Gastrocnemius medialis (tissue), 4 donors: ENCODE results near the gene TMCC2. TPM values are rescaled to one million over a fixed set of nuclear protein-coding genes. Genes with fewer than 3 reads are reported as not detected.
"Not testable (repeated sequence)": the region's sequence is repeated elsewhere in the genome, so short reads cannot be mapped to it uniquely, and the experiment has no call there.

Source experiments
- ATAC-seq, 2 donors: fragments of 150-250 bp; one replicate each; pipeline ENCODE4 v1.9.1; 2016
- DNase-seq, 2 donors: peaks; one replicate each; pipeline ENCODE4 v3.0.0-alpha.2; 2019
- H3K27ac ChIP-seq, 4 donors: fragments of 200-600 bp; sonication (generic); 1 replicate in 1 of 4; 2 replicates in 3 of 4; pipeline ENCODE4 v1.5.1; 2016 to 2018; ENCODE audit warnings: mild to moderate bottlenecking in 2 of 4, moderate library complexity in 1 of 4
- H3K27me3 ChIP-seq, 3 donors: fragments of 200-600 bp; sonication (generic) in 2 of 3; 1 replicate in 1 of 3; 2 replicates in 2 of 3; pipeline versions ENCODE4 v1.5.1 to v1.6.0; 2016 to 2019; ENCODE audit warnings: mild to moderate bottlenecking in 1 of 3, moderate library complexity in 1 of 3
- H3K36me3 ChIP-seq, 2 donors: fragments of 200-600 bp; sonication (generic) in 1 of 2; one replicate each; pipeline ENCODE4 v1.5.1; 2017 to 2018
- H3K4me1 ChIP-seq, 2 donors: fragments of 200-600 bp; sonication (generic) in 1 of 2; one replicate each; pipeline ENCODE4 v1.5.1; 2016 to 2017; ENCODE audit warnings: mild to moderate bottlenecking in 2 of 2
- H3K4me3 ChIP-seq, 4 donors: fragments of 200-600 bp; sonication (generic) in 3 of 4; 1 replicate in 1 of 4; 2 replicates in 3 of 4; pipeline ENCODE4 v1.5.1; 2016 to 2019; ENCODE audit warnings: mild to moderate bottlenecking in 2 of 4
- H3K9me3 ChIP-seq, 3 donors: fragments of 200-600 bp; sonication (generic) in 2 of 3; 1 replicate in 1 of 3; 2 replicates in 2 of 3; pipeline ENCODE4 v1.5.1; 2016 to 2019
- POLR2A ChIP-seq, 2 donors: fragments of 450-650 bp; IDR thresholded peaks; one replicate each; pipeline ENCODE4 v1.6.1; 2017; ENCODE audit warnings: antibody characterized with exemption in 2 of 2, mild to moderate bottlenecking in 2 of 2, moderate library complexity in 2 of 2
- in situ Hi-C, 4 donors: fragments of 200-750 bp; cut with MboI; loops; one replicate each; pipeline versions ENCODE4 v1.15.0 to v1.8.0; 2017; ENCODE audit warnings: low sequenced_read_pairs in 4 of 4
- intact Hi-C: fragments of 100-400 bp; cut with DNase I; formaldehyde crosslinking; loops from one replicate; pipeline ENCODE4 v1.15.1; 2023; ENCODE audit warnings: low total_unique reads
- total RNA-seq, 4 donors: library from RNA; depleted of rRNA; stranded (reverse); fragments of >200 nt; gene quantifications; one replicate each; pipeline versions ENCODE4 v1.1.0 to v1.2.3, GENCODE V29; 2016
- TF ChIP-seq, protein P1 (sequence below), 5 experiments: fragments of 450-650 bp in 3 of 5; fragments of 200-600 bp in 2 of 5; sonication (generic) in 2 of 5; IDR thresholded peaks in 4 of 5; conservative IDR thresholded peaks in 1 of 5; 1 replicate in 4 of 5; 2 replicates in 1 of 5; pipeline ENCODE4 v1.5.1; 2016 to 2019; ENCODE audit warnings: antibody characterized with exemption in 5 of 5, mild to moderate bottlenecking in 3 of 5, moderate library complexity in 3 of 5

The TMCC2 gene
- total RNA-seq, 4 donors from 2014 or later: 1.1 to 7.6 (median 5.6) TPM

DNA sequence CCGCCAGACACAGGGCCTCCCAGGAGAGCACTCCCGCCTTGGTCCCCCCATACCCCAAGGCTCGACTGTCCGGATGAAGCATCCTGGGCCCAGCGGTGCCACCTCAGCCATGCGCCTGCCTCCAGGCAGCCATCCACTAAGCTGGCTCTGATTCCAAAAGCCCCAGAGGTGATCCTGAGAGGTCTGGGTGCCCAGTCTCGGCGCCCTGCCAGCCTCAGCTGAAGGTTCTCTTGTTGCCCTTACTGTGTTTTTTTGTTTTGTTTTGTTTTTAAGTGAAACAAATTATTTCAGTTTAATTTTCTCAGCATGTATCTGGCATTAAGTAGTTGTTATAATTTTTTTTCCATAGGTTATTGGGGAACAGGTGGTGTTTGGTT lies 48.9 kb downstream of the TMCC2 start:
- H3K27ac ChIP-seq: no peak overlapping the region
- intact Hi-C loops (no loop called here), in situ Hi-C loops (loop anchor here in 2 of 4 donors (5.0 kb wide), 2 partner anchors 46 to 51 kb away; partner anchors contain the start of gene NUAK2 (in 1 of the 2))
- DNase-seq: no peak
- H3K4me3 ChIP-seq: no peak overlapping the region
- no peaks in the 10 kb centered on the region for H3K27me3 ChIP-seq
- ATAC-seq: no peak
- H3K9me3 ChIP-seq: no peaks in the 10 kb centered on the region
- peaks cover 5 to 10% of the 10 kb centered on the region in 2 donors for H3K4me1 ChIP-seq
- no peak for TF ChIP-seq POLR2A (IDR thresholded peaks at IDR 0.05)
- TF ChIP-seq, protein P1, sequence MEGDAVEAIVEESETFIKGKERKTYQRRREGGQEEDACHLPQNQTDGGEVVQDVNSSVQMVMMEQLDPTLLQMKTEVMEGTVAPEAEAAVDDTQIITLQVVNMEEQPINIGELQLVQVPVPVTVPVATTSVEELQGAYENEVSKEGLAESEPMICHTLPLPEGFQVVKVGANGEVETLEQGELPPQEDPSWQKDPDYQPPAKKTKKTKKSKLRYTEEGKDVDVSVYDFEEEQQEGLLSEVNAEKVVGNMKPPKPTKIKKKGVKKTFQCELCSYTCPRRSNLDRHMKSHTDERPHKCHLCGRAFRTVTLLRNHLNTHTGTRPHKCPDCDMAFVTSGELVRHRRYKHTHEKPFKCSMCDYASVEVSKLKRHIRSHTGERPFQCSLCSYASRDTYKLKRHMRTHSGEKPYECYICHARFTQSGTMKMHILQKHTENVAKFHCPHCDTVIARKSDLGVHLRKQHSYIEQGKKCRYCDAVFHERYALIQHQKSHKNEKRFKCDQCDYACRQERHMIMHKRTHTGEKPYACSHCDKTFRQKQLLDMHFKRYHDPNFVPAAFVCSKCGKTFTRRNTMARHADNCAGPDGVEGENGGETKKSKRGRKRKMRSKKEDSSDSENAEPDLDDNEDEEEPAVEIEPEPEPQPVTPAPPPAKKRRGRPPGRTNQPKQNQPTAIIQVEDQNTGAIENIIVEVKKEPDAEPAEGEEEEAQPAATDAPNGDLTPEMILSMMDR (IDR thresholded peaks at IDR 0.05 in 4 of 5, conservative IDR thresholded peaks at IDR 0.05 in 1 of 5): no peak
- H3K36me3 ChIP-seq: no peaks in the 10 kb centered on the region

DNA sequence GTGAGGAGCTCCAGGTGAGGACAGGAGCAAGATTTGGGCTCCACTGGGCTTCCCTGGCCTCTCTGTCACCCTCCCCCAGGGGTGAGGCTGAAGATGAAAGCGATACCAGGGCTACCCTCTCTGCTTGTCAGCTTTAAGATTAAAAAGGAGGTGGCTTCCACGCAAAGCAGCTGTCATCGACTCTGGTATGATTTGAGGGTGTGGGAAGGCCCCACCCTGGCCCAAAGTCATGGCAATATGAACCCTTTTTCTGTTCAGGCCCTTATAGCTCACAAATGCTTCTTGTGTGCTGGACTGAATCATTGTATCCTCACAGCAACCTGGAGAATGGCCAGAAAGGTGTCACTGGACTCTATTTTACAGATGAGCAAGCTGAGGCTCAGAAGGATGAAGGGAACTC lies 52.2 kb downstream of the TMCC2 start:
- intact Hi-C loops (no loop called here), in situ Hi-C loops (loop anchor here in 3 of 4 donors (5.0 kb wide), 3 partner anchors 37 to 47 kb away; partner anchors contain the start of gene NUAK2 (in 1 of the 3))
- Histone ChIP-seq H3K36me3 (no peaks in the 10 kb centered on the region), H3K4me3 (no peak overlapping the region), H3K27me3 (no peaks in the 10 kb centered on the region), H3K4me1 (peaks cover 2 to 8% of the 10 kb centered on the region in 2 donors), H3K9me3 (no peaks in the 10 kb centered on the region), H3K27ac (no peak overlapping the region)
- no peak for TF ChIP-seq POLR2A (IDR thresholded peaks at IDR 0.05)
- TF ChIP-seq, protein P1 (IDR thresholded peaks at IDR 0.05 in 4 of 5, conservative IDR thresholded peaks at IDR 0.05 in 1 of 5): no peak
- DNase-seq (no peak), ATAC-seq (no peak)

DNA sequence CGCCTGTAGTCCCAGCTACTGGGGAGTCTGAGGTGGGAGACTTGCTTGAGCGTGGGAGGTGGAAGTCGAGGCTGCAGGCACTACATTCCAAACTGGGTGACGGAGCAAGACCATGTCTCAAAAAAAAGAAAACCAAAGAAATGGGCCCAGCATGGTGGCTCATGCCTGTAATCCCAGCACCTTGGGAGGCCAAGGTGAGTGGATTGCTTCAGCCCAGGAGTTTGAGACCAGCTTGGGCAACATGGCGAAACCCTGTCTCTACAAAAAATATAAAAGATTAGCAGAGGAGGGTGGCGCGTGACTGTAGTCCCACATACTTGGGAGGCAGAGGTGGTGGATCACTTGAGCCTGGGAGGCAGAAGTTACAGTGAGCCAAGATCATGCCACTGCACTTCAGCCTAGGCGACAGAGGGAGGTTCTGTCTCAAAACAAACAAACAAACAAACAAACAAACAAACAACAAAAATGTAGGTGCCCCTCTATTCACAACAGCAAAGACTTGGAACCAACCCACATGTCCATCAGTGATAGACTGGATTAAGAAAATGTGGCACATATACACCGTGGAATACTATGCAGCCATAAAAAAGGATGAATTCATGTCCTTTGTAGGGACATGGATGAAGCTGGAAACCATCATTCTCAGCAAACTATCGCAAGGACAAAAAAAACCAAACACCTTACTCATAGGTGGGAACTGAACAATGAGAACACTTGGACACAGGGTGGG lies 53.1 kb downstream of the TMCC2 start:
- DNase-seq, intact Hi-C loops, H3K9me3 ChIP-seq, ATAC-seq, H3K4me3 ChIP-seq, H3K36me3 ChIP-seq, H3K27me3 ChIP-seq, H3K27ac ChIP-seq: not testable (repeated sequence)
- peaks cover 6 to 15% of the 10 kb centered on the region in 2 donors for H3K4me1 ChIP-seq
- in situ Hi-C loops: loop anchor here in 1 of 4 donors (5.0 kb wide), 1 partner anchor 36 kb away; no protein-coding TSS in a partner anchor

DNA sequence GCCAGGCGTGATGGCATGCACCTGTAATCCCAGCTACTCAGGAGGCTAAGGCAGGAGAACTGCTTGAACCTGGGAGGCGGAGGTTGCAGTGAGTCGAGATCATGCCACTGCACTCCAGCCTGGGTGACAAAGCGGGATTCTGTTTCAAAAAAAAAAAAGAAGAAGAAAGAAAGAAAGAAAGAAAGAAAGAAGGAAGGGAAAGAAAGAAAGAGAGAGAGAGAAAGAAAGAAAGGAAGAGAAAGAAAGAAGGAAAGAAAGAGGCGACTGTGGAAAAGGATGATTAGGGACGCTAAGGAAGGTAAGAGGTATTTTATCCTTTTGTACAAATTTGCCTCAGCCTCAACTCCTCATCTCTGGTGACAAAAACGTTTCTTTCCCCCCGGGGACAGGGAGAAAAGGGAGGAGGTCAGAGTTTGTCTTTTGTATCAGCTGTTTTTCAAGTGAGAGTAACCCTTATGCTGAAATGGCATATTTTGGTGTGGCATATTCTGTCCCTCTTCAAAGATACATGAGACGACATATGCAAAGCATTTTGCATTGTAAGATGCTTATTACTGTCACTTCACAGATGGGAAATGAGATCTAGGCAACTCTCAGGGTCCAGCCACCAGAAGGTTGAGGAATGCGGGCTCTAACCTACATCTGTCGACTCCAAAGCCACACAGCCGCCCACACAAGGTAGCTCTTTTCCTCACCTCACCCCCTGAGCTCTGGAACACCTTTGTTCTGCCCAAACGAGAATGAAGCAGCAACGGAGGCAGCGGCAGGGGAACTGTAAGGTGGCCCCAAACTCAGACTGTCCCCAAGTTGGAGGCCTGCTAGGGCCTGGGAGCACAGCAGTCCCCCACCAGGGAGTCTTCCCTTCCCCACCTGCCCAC lies 55.8 kb downstream of the TMCC2 start:
- Histone ChIP-seq H3K4me3 (no peak overlapping the region), H3K4me1 (peaks cover 6 to 15% of the 10 kb centered on the region in 2 donors), H3K36me3 (no peaks in the 10 kb centered on the region), H3K9me3 (no peaks in the 10 kb centered on the region), H3K27me3 (no peaks in the 10 kb centered on the region), H3K27ac (peak overlapping the region; percentile 65 to 80 (median 74))
- intact Hi-C loops: no loop called here
- DNase-seq: no peak
- no peak for TF ChIP-seq POLR2A (IDR thresholded peaks at IDR 0.05)
- TF ChIP-seq, protein P1 (IDR thresholded peaks at IDR 0.05 in 4 of 5, conservative IDR thresholded peaks at IDR 0.05 in 1 of 5): no peak
- in situ Hi-C loops: loop anchor here in 1 of 4 donors (5.0 kb wide), 1 partner anchor 34 kb away; no protein-coding TSS in a partner anchor
- ATAC-seq: no peak
